Measurements from ENCODE around the gene PDGFC.

DNA sequence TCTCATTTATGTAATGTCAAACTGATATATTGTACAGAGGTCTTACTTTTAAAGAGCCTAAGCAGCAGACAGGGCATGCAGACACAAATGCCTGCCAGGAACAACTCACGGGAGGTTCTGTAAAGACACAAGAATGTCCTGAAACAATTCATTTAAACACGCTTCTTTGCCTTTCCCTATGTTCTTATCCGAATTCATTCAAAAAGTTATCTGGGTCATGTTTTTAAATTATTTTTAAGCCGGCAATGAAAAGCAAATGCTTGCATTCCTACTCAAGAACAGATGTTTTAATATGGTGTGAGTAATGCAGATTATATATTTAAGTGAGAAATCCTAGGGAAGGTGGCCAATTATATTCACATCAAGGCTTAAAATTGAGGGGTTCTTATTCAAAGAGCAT lies 192.6 kb downstream of the PDGFC start:
- TF ChIP-seq, protein P1, sequence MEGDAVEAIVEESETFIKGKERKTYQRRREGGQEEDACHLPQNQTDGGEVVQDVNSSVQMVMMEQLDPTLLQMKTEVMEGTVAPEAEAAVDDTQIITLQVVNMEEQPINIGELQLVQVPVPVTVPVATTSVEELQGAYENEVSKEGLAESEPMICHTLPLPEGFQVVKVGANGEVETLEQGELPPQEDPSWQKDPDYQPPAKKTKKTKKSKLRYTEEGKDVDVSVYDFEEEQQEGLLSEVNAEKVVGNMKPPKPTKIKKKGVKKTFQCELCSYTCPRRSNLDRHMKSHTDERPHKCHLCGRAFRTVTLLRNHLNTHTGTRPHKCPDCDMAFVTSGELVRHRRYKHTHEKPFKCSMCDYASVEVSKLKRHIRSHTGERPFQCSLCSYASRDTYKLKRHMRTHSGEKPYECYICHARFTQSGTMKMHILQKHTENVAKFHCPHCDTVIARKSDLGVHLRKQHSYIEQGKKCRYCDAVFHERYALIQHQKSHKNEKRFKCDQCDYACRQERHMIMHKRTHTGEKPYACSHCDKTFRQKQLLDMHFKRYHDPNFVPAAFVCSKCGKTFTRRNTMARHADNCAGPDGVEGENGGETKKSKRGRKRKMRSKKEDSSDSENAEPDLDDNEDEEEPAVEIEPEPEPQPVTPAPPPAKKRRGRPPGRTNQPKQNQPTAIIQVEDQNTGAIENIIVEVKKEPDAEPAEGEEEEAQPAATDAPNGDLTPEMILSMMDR (IDR thresholded peaks at IDR 0.05; ENCODE audit: poor library complexity), result no peak
- TF ChIP-seq EZH2 (IDR thresholded peaks at IDR 0.05; ENCODE audit: borderline replicate concordance), result no peak

Data from hepatocyte (in vitro differentiated cells).